Kidney glomerular epithelial cell (primary cell): ENCODE measurements around the gene RTL10.

Experiments
- DNase-seq: peaks from one replicate; lab custom pipeline; 2025; lab: John Stamatoyannopoulos, UW

Gene RTL10

GRCh38 chr22:19807914-19808872 lies 46.5 kb downstream of the RTL10 start:
- no peak for DNase-seq

GRCh38 chr22:19807161-19807913 lies 47.3 kb downstream of the RTL10 start:
- DNase-seq = no peak

- no peak for DNase-seq
Observed at GRCh38 chr22:19806213-19807160, 48.2 kb downstream of the RTL10 start.

GRCh38 chr22:19805821-19806212 lies 48.9 kb downstream of the RTL10 start:
- DNase-seq = no peak
